Measurements from ENCODE around the gene LIMK2. TPM values are rescaled to one million over a fixed set of nuclear protein-coding genes. Genes with fewer than 3 reads are reported as not detected.
"Not testable (repeated sequence)": the region's sequence is repeated elsewhere in the genome, so short reads cannot be mapped to it uniquely, and the experiment has no call there.

The LIMK2 gene
- total RNA-seq, 1 donor from 2014 or later, result 61.2 TPM

- Histone ChIP-seq H3K9me3 (no peaks in the 10 kb centered on the region), H3K27me3 (ENCODE audit: low read depth) (no peaks in the 10 kb centered on the region), H3K4me3 (peak overlapping the region; percentile 25), H3K36me3 (peaks cover 19% of the 10 kb centered on the region), H3K4me1 (peaks cover 63% of the 10 kb centered on the region), H3K27ac (peak overlapping the region; percentile 82)
- TF ChIP-seq, protein P1, sequence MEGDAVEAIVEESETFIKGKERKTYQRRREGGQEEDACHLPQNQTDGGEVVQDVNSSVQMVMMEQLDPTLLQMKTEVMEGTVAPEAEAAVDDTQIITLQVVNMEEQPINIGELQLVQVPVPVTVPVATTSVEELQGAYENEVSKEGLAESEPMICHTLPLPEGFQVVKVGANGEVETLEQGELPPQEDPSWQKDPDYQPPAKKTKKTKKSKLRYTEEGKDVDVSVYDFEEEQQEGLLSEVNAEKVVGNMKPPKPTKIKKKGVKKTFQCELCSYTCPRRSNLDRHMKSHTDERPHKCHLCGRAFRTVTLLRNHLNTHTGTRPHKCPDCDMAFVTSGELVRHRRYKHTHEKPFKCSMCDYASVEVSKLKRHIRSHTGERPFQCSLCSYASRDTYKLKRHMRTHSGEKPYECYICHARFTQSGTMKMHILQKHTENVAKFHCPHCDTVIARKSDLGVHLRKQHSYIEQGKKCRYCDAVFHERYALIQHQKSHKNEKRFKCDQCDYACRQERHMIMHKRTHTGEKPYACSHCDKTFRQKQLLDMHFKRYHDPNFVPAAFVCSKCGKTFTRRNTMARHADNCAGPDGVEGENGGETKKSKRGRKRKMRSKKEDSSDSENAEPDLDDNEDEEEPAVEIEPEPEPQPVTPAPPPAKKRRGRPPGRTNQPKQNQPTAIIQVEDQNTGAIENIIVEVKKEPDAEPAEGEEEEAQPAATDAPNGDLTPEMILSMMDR (IDR thresholded peaks at IDR 0.05), result no peak
- intact Hi-C loops (cut with DNase I), result no loop called here
- DNase-seq (no peak), ATAC-seq (peak; percentile 40)
Measured at GRCh38 chr22:31229402-31230079, 17.4 kb downstream of the LIMK2 start.

- intact Hi-C loops (cut with DNase I), result no loop called here
- peak overlapping the region; percentile 82 for H3K27ac ChIP-seq
- TF ChIP-seq, protein P1 (IDR thresholded peaks at IDR 0.05), result no peak
- DNase-seq (no peak), ATAC-seq (peak; percentile 73 to 81)
- H3K27me3 ChIP-seq (ENCODE audit: low read depth), result no peaks in the 10 kb centered on the region
- H3K9me3 ChIP-seq, result no peaks in the 10 kb centered on the region
- H3K36me3 ChIP-seq, result peaks cover 19% of the 10 kb centered on the region
- peaks cover 69% of the 10 kb centered on the region for H3K4me1 ChIP-seq
- peak overlapping the region; percentile 25 for H3K4me3 ChIP-seq
Measured at GRCh38 chr22:31230155-31230870, 18.2 kb downstream of the LIMK2 start.

- peak overlapping the region; percentile 82 for H3K27ac ChIP-seq
- no peak overlapping the region for H3K4me3 ChIP-seq
- H3K4me1 ChIP-seq, result peaks cover 74% of the 10 kb centered on the region
- TF ChIP-seq, protein P1 (IDR thresholded peaks at IDR 0.05), result peak; percentile 77
- intact Hi-C loops (cut with DNase I), result no loop called here
- DNase-seq (no peak), ATAC-seq (peak; percentile 89)
- no peaks in the 10 kb centered on the region for H3K27me3 ChIP-seq (ENCODE audit: low read depth)
- peaks cover 13% of the 10 kb centered on the region for H3K36me3 ChIP-seq
- H3K9me3 ChIP-seq, result no peaks in the 10 kb centered on the region
Measured at GRCh38 chr22:31230871-31231621, 18.9 kb downstream of the LIMK2 start.

DNA sequence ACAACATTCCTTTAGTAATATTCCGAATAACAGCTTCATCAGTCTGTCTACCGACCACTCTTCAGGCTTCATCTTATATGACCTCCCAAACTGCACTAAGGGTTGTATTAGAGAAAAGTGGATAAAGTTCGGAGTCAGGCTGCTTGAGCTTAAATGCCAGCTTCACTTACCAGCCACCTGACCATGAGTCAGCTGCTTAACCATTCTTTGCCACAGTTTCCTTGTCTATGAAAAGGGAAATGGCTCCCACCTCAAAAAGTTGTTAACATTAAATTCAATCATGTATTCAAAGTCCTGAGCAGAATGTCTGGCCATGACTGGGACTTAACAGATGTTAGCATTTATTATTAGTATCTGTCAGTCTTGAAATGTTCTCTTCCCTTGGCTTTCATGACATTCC lies 20.9 kb downstream of the LIMK2 start:
- H3K27ac ChIP-seq, result no peak overlapping the region
- intact Hi-C loops (cut with DNase I), result no loop called here

GRCh38 chr22:31235081-31235480 lies 23.0 kb downstream of the LIMK2 start:
- TF ChIP-seq, protein P1 (IDR thresholded peaks at IDR 0.05), result no peak
- Histone ChIP-seq H3K27ac (peak overlapping the region; percentile 55), H3K4me3 (no peak overlapping the region), H3K9me3 (no peaks in the 10 kb centered on the region), H3K36me3 (no peaks in the 10 kb centered on the region), H3K27me3 (ENCODE audit: low read depth) (no peaks in the 10 kb centered on the region), H3K4me1 (peaks cover 58% of the 10 kb centered on the region)
- DNase-seq (no peak), ATAC-seq (no peak)
- intact Hi-C loops (cut with DNase I), result no loop called here

More for the DNA sequence above, 20.9 kb downstream of the LIMK2 start:
- ATAC-seq (no peak), DNase-seq (no peak)
- TF ChIP-seq, protein P1 (IDR thresholded peaks at IDR 0.05), result no peak
- H3K4me1 ChIP-seq, result peaks cover 74% of the 10 kb centered on the region
- H3K36me3 ChIP-seq, result no peaks in the 10 kb centered on the region
- H3K9me3 ChIP-seq, result no peaks in the 10 kb centered on the region
- no peak overlapping the region for H3K4me3 ChIP-seq
- no peaks in the 10 kb centered on the region for H3K27me3 ChIP-seq (ENCODE audit: low read depth)

DNA sequence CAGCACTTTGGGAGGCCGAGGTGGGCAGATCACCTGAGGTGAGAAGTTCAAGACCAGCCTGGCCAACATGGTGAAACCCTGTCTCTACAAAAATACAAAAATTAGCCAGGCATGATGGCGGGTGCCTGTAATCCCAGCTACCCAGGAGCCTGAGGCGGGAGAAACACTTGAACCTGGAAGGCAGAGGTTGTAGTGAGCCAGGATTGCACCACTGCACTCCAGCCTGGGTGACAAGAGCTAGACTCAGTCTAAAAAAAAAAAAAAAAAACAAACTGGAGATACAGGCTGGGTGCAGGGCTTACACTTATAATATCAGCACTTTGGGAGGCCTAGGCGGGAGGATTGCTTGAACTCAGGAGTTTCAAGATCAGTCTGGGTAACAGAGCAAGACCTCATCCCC lies 23.9 kb downstream of the LIMK2 start:
- H3K27me3 ChIP-seq (ENCODE audit: low read depth); DNase-seq; ATAC-seq; H3K9me3 ChIP-seq; H3K4me3 ChIP-seq; H3K36me3 ChIP-seq; intact Hi-C loops (cut with DNase I); H3K27ac ChIP-seq: not testable (repeated sequence)
- H3K4me1 ChIP-seq, result peaks cover 52% of the 10 kb centered on the region

Measured in lower lobe of right lung (tissue), 2 donors.